ENCODE measurements around the gene RABEP2. TPM values are rescaled to one million over a fixed set of nuclear protein-coding genes. Genes with fewer than 3 reads are reported as not detected.
A peak's percentile ranks its signal among the peaks of the same experiment; 100 is the strongest.
"Not testable (repeated sequence)": the region's sequence is repeated elsewhere in the genome, so short reads cannot be mapped to it uniquely, and the experiment has no call there.

RABEP2 gene
- 10 to 100 TPM; 20.8 to 21.7 TPM for total RNA-seq
- polyA plus RNA-seq, result 6.6 TPM

DNA sequence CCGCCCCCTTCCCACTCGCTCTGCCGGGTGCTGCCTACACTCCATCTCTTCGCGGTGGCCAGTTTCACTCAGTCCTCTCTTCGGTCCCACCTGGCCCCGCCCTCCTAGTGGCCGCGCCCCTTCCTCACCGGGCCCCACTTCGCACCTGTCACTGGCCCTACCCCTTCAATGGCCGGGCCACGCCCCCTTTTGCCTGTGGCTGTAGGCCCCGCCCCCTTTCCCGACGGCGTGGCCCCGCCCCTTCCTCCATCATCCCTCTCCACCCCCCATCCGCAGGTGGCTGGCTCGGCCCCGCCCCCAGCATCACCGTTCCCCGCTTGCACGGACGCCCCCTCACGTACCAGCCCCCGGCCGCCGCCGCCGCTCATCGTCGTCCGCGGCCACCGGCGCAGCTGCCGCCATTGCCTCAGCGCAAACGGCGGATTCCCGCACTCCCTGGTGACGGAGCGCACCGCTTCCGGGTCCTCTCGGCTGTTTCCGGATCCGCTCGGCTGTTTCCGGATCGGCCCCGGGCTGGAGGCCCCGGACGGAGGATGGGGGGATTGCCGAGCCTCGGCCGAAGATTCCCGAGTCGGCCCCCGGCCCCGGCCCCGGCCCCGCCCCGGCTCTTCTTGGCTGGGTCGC, at the start of gene RABEP2:
Gene RABEP2, minus strand, starts transcription at position 477 of the 624 bp plus-strand sequence. Its CDS starts 75 bp downstream, at position 402.
- POLR2A ChIA-PET, result interaction anchor here (0.6 to 2.6 kb wide), 6 partner anchors 12 to 102 kb away, joined by 3 to 10 read pairs (median 6); partner anchors contain the start of genes ATXN2L and NFATC2IP
- no peaks in the 10 kb centered on the region for H3K9me3 ChIP-seq (ENCODE audit: low read length)
- CTCF ChIA-PET, result interaction anchor here (8.9 kb wide), 1 partner anchor 20 kb away, joined by 55 read pairs; no protein-coding TSS in a partner anchor

GRCh38 chr16:28974437-28975157, 49.6 kb upstream of the RABEP2 start, which contains the start of gene SPNS1:
TSS of gene SPNS1 (plus strand) at chr16:28974778. CDS start at chr16:28975152, 374 bp downstream.
- Mint-ChIP-seq H3K27me3 (peaks cover 0 to 4% of the 10 kb centered on the region in 2 donors), H3K4me1 (peaks cover 30 to 43% (median 33%) of the 10 kb centered on the region in 3 donors), H3K36me3 (peaks cover 0 to 34% (median 5%) of the 10 kb centered on the region in 3 donors), H3K4me3 (peak within 1 kb of the TSS; percentile 92 to 99 (median 97)), H3K9me3 (no peaks in the 10 kb centered on the region), H3K27ac (peak within 1 kb of the TSS; percentile 76 to 99 (median 97))
- no peaks in the 10 kb centered on the region for H3K27me3 ChIP-seq (ENCODE audit: insufficient read depth, low read length, poor library complexity, severe bottlenecking)
- H3K4me1 ChIP-seq (ENCODE audit: insufficient read depth, low read length), result peaks cover 34% of the 10 kb centered on the region
- H3K27ac ChIP-seq (ENCODE audit: low read depth, low read length), result peak within 1 kb of the TSS; percentile 70
- H3K4me3 ChIP-seq (ENCODE audit: low read length), result peak within 1 kb of the TSS; percentile 76
- ChIA-PET CTCF (interaction anchor here (0.9 to 3.7 kb wide), 11 partner anchors 8 to 99 kb away, joined by 3 to 41 read pairs (median 4); partner anchors contain the start of gene LAT), POLR2A (interaction anchor here (0.6 to 2.8 kb wide), 4 partner anchors 10 to 152 kb away, joined by 3 to 20 read pairs (median 6); partner anchors contain the start of genes ATXN2L, LAT and NFATC2IP)
- no peaks in the 10 kb centered on the region for H3K36me3 ChIP-seq (ENCODE audit: insufficient read depth, low read length)
- DNase-seq, result peak; percentile 84 to 93 (median 91)
- no peaks in the 10 kb centered on the region for H3K9me3 ChIP-seq (ENCODE audit: low read length)

More for the DNA sequence above, at the start of gene RABEP2:
- Histone ChIP-seq H3K27ac (ENCODE audit: low read depth, low read length) (peak within 1 kb of the TSS; percentile 96), H3K4me1 (ENCODE audit: insufficient read depth, low read length) (peaks cover 11% of the 10 kb centered on the region), H3K36me3 (ENCODE audit: insufficient read depth, low read length) (peaks cover under 1% of the 10 kb centered on the region), H3K27me3 (ENCODE audit: insufficient read depth, low read length, poor library complexity, severe bottlenecking) (no peaks in the 10 kb centered on the region), H3K4me3 (ENCODE audit: low read length) (peak within 1 kb of the TSS; percentile 86)
- Mint-ChIP-seq H3K27me3 (peaks cover 0 to 2% of the 10 kb centered on the region in 2 donors), H3K27ac (peak within 1 kb of the TSS; percentile 91 to 99 (median 99)), H3K4me3 (peak within 1 kb of the TSS; percentile 86 to 98 (median 94)), H3K4me1 (peaks cover 13 to 24% (median 15%) of the 10 kb centered on the region in 3 donors), H3K36me3 (peaks cover 2 to 24% (median 4%) of the 10 kb centered on the region in 3 donors), H3K9me3 (no peaks in the 10 kb centered on the region)
- peak; percentile 92 to 96 (median 95) for DNase-seq

- H3K9me3 Mint-ChIP-seq, result no peaks in the 10 kb centered on the region
- peak overlapping the region; percentile 76 to 99 (median 97) for H3K27ac Mint-ChIP-seq
- no peaks in the 10 kb centered on the region for H3K9me3 ChIP-seq (ENCODE audit: low read length)
- H3K27me3 Mint-ChIP-seq, result peaks cover 0 to 4% of the 10 kb centered on the region in 2 donors
- DNase-seq, result no peak
- peak overlapping the region; percentile 70 for H3K27ac ChIP-seq (ENCODE audit: low read depth, low read length)
- no peaks in the 10 kb centered on the region for H3K27me3 ChIP-seq (ENCODE audit: insufficient read depth, low read length, poor library complexity, severe bottlenecking)
- peak overlapping the region; percentile 76 for H3K4me3 ChIP-seq (ENCODE audit: low read length)
- CTCF ChIA-PET, result interaction anchor here (0.9 to 3.7 kb wide), 13 partner anchors 8 to 100 kb away, joined by 3 to 41 read pairs (median 4); partner anchors contain the start of gene LAT
- no peaks in the 10 kb centered on the region for H3K36me3 ChIP-seq (ENCODE audit: insufficient read depth, low read length)
- H3K4me1 Mint-ChIP-seq, result peaks cover 30 to 43% (median 33%) of the 10 kb centered on the region in 3 donors
- H3K36me3 Mint-ChIP-seq, result peaks cover 0 to 30% (median 5%) of the 10 kb centered on the region in 3 donors
- peaks cover 34% of the 10 kb centered on the region for H3K4me1 ChIP-seq (ENCODE audit: insufficient read depth, low read length)
- POLR2A ChIA-PET, result interaction anchor here (0.6 to 2.8 kb wide), 6 partner anchors 11 to 151 kb away, joined by 3 to 20 read pairs (median 6); partner anchors contain the start of genes ATXN2L, LAT and NFATC2IP
- H3K4me3 Mint-ChIP-seq, result peak overlapping the region; percentile 92 to 99 (median 97)
Observed at GRCh38 chr16:28974007-28974436, 49.0 kb upstream of the RABEP2 start.

DNA sequence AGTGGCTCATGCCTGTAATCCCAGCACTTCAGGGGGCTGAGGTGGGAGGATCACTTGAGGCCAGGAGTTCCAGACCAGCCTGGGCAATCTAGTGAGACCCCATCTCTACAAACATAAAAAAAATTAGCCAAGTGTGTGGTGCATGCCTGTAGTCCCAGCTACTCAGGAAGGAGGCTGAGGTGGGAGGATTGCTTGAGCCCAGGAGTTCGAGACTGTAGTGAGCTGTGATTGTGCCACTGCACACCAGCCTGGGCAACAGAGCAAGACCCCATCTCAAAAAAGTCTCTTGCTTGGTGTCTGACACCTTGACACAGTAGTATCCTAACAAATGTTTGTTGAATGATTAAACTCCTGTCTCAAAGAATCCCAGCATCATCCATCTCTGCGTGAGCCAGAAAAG, 44.7 kb upstream of the RABEP2 start:
- Mint-ChIP-seq H3K36me3 (peaks cover 0 to 19% (median 2%) of the 10 kb centered on the region in 3 donors), H3K4me3 (peak overlapping the region in 1 of 7 donors; percentile 18), H3K27ac (peak overlapping the region in 3 of 8 donors; percentile 47 to 84 (median 66))
- H3K4me1 ChIP-seq (ENCODE audit: insufficient read depth, low read length); H3K27ac ChIP-seq (ENCODE audit: low read depth, low read length); H3K27me3 ChIP-seq (ENCODE audit: insufficient read depth, low read length, poor library complexity, severe bottlenecking); H3K4me1 Mint-ChIP-seq; H3K9me3 ChIP-seq (ENCODE audit: low read length); CTCF ChIA-PET; H3K4me3 ChIP-seq (ENCODE audit: low read length); H3K36me3 ChIP-seq (ENCODE audit: insufficient read depth, low read length); H3K27me3 Mint-ChIP-seq; DNase-seq; H3K9me3 Mint-ChIP-seq; POLR2A ChIA-PET: not testable (repeated sequence)

DNA sequence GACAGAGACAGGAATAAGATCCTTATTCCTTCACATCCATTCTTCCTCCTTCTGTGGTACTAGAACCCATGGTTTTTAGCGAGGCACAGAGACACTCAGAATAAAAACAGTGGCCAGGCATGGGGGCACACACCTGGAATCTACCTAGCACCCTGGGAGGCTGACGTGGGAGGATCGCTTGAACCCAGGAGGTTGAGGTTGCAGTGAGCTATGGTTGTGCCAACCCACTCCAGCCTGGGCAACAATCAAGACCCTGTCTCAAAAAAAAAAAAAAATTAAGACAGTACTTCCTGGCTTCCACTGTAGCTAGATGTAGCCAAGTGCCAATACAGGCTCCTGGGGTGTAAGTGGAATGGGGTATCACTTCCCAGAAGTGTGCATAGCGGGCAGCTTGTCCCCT, 42.1 kb upstream of the RABEP2 start:
- H3K4me1 ChIP-seq (ENCODE audit: insufficient read depth, low read length), result no peaks in the 10 kb centered on the region
- Mint-ChIP-seq H3K9me3 (no peaks in the 10 kb centered on the region), H3K27me3 (no peaks in the 10 kb centered on the region), H3K4me3 (no peak overlapping the region), H3K4me1 (no peaks in the 10 kb centered on the region), H3K27ac (peak overlapping the region in 2 of 8 donors; percentile 47 to 82), H3K36me3 (peaks cover 0 to 39% (median 5%) of the 10 kb centered on the region in 3 donors)
- DNase-seq, result no peak
- H3K27me3 ChIP-seq (ENCODE audit: insufficient read depth, low read length, poor library complexity, severe bottlenecking), result no peaks in the 10 kb centered on the region
- H3K36me3 ChIP-seq (ENCODE audit: insufficient read depth, low read length), result peaks cover 25% of the 10 kb centered on the region
- no peaks in the 10 kb centered on the region for H3K9me3 ChIP-seq (ENCODE audit: low read length)
- POLR2A ChIA-PET, result no interaction called here
- H3K27ac ChIP-seq (ENCODE audit: low read depth, low read length), result no peak overlapping the region
- CTCF ChIA-PET, result interaction anchor here (2.2 kb wide), 1 partner anchor 11 kb away, joined by 8 read pairs; no protein-coding TSS in a partner anchor
- no peak overlapping the region for H3K4me3 ChIP-seq (ENCODE audit: low read length)

- no peak for DNase-seq
- peak overlapping the region in 3 of 8 donors; percentile 21 to 50 (median 36) for H3K27ac Mint-ChIP-seq
- H3K4me3 Mint-ChIP-seq, result no peak overlapping the region
- no peaks in the 10 kb centered on the region for H3K27me3 Mint-ChIP-seq
- no peaks in the 10 kb centered on the region for H3K4me1 ChIP-seq (ENCODE audit: insufficient read depth, low read length)
- H3K27ac ChIP-seq (ENCODE audit: low read depth, low read length), result no peak overlapping the region
- H3K36me3 Mint-ChIP-seq, result peaks cover 7 to 60% (median 12%) of the 10 kb centered on the region in 3 donors
- POLR2A ChIA-PET, result no interaction called here
- H3K9me3 ChIP-seq (ENCODE audit: low read length), result no peaks in the 10 kb centered on the region
- no peak overlapping the region for H3K4me3 ChIP-seq (ENCODE audit: low read length)
- H3K36me3 ChIP-seq (ENCODE audit: insufficient read depth, low read length), result peaks cover 40% of the 10 kb centered on the region
- H3K4me1 Mint-ChIP-seq, result peaks cover 0 to 3% (median 2%) of the 10 kb centered on the region in 3 donors
- H3K9me3 Mint-ChIP-seq, result no peaks in the 10 kb centered on the region
- no peaks in the 10 kb centered on the region for H3K27me3 ChIP-seq (ENCODE audit: insufficient read depth, low read length, poor library complexity, severe bottlenecking)
- CTCF ChIA-PET, result interaction anchor here (2.5 kb wide), 1 partner anchor 9 kb away, joined by 7 read pairs; no protein-coding TSS in a partner anchor
Observed at GRCh38 chr16:28964496-28964895, 39.5 kb upstream of the RABEP2 start.

GRCh38 chr16:28964072-28964471, 39.0 kb upstream of the RABEP2 start:
- Histone ChIP-seq H3K27me3 (ENCODE audit: insufficient read depth, low read length, poor library complexity, severe bottlenecking) (no peaks in the 10 kb centered on the region), H3K36me3 (ENCODE audit: insufficient read depth, low read length) (peaks cover 44% of the 10 kb centered on the region), H3K4me1 (ENCODE audit: insufficient read depth, low read length) (no peaks in the 10 kb centered on the region), H3K9me3 (ENCODE audit: low read length) (no peaks in the 10 kb centered on the region), H3K27ac (ENCODE audit: low read depth, low read length) (no peak overlapping the region), H3K4me3 (ENCODE audit: low read length) (no peak overlapping the region)
- ChIA-PET CTCF (interaction anchor here (0.5 to 2.5 kb wide), 2 partner anchors 10 to 101 kb away, joined by 3 to 7 read pairs; no protein-coding TSS in a partner anchor), POLR2A (no interaction called here)
- no peak overlapping the region for H3K4me3 Mint-ChIP-seq
- H3K36me3 Mint-ChIP-seq, result peaks cover 7 to 64% (median 14%) of the 10 kb centered on the region in 3 donors
- DNase-seq, result no peak
- H3K4me1 Mint-ChIP-seq, result peaks cover 0 to 3% (median 2%) of the 10 kb centered on the region in 3 donors
- peak overlapping the region in 1 of 8 donors; percentile 50 for H3K27ac Mint-ChIP-seq
- no peaks in the 10 kb centered on the region for H3K27me3 Mint-ChIP-seq
- H3K9me3 Mint-ChIP-seq, result no peaks in the 10 kb centered on the region

Measured in CD8-positive, alpha-beta memory T cell (primary cell).